IPS-18c (cell line): ENCODE results near the gene TTC29.
"Not testable (repeated sequence)": the region's sequence is repeated elsewhere in the genome, so short reads cannot be mapped to it uniquely, and the experiment has no call there.

Experiments
- H3K4me3 ChIP-seq: 2 replicates; pipeline ENCODE4 v1.7.0; 2013; ENCODE audit warnings: low read depth, mild to moderate bottlenecking, low read length, moderate library complexity; ENCODE audit not compliant: insufficient read depth
- H3K9me3 ChIP-seq: one replicate; pipeline ENCODE4 v1.6.1; 2013; ENCODE audit warnings: mild to moderate bottlenecking, low read length, moderate library complexity; ENCODE audit not compliant: control insufficient read depth, insufficient read depth

Gene TTC29

GRCh38 chr4:146916479-146917076, 29.1 kb downstream of the TTC29 start:
- H3K4me3 ChIP-seq = no peak overlapping the region
- H3K9me3 ChIP-seq = no peaks in the 10 kb centered on the region

- no peak overlapping the region for H3K4me3 ChIP-seq
Observed at GRCh38 chr4:146915132-146915531, 30.5 kb downstream of the TTC29 start.

GRCh38 chr4:146900295-146900694, 45.4 kb downstream of the TTC29 start:
- H3K9me3 ChIP-seq = no peaks in the 10 kb centered on the region
- no peak overlapping the region for H3K4me3 ChIP-seq

More at GRCh38 chr4:146915132-146915531, 30.5 kb downstream of the TTC29 start:
- no peaks in the 10 kb centered on the region for H3K9me3 ChIP-seq

GRCh38 chr4:146890301-146890700, 55.4 kb downstream of the TTC29 start:
- no peak overlapping the region for H3K4me3 ChIP-seq
- H3K9me3 ChIP-seq = no peaks in the 10 kb centered on the region

- no peak overlapping the region for H3K4me3 ChIP-seq
Observed at GRCh38 chr4:146883070-146883469, 62.6 kb downstream of the TTC29 start.

GRCh38 chr4:146857298-146857697, 88.4 kb downstream of the TTC29 start:
- no peaks in the 10 kb centered on the region for H3K9me3 ChIP-seq
- H3K4me3 ChIP-seq = no peak overlapping the region

More at GRCh38 chr4:146883070-146883469, 62.6 kb downstream of the TTC29 start:
- no peaks in the 10 kb centered on the region for H3K9me3 ChIP-seq

GRCh38 chr4:146855761-146856160, 89.9 kb downstream of the TTC29 start:
- H3K4me3 ChIP-seq = no peak overlapping the region
- H3K9me3 ChIP-seq = no peaks in the 10 kb centered on the region

GRCh38 chr4:146852360-146852759, 93.3 kb downstream of the TTC29 start:
- no peak overlapping the region for H3K4me3 ChIP-seq

GRCh38 chr4:146847345-146847744, 98.3 kb downstream of the TTC29 start:
- Histone ChIP-seq H3K4me3 (no peak overlapping the region), H3K9me3 (no peaks in the 10 kb centered on the region)

More at GRCh38 chr4:146852360-146852759, 93.3 kb downstream of the TTC29 start:
- no peaks in the 10 kb centered on the region for H3K9me3 ChIP-seq

- no peaks in the 10 kb centered on the region for H3K9me3 ChIP-seq
- H3K4me3 ChIP-seq = no peak overlapping the region
Observed at GRCh38 chr4:146846882-146847281, 98.8 kb downstream of the TTC29 start.

- Histone ChIP-seq H3K9me3 (no peaks in the 10 kb centered on the region), H3K4me3 (no peak overlapping the region)
Observed at GRCh38 chr4:146844761-146845160, 100.9 kb downstream of the TTC29 start.

- Histone ChIP-seq H3K4me3 (no peak overlapping the region), H3K9me3 (no peaks in the 10 kb centered on the region)
Observed at GRCh38 chr4:146842876-146843275, 102.8 kb downstream of the TTC29 start.

- Histone ChIP-seq H3K4me3 (no peak overlapping the region), H3K9me3 (no peaks in the 10 kb centered on the region)
Observed at GRCh38 chr4:146840731-146841130, 104.9 kb downstream of the TTC29 start.

- Histone ChIP-seq H3K9me3 (no peaks in the 10 kb centered on the region), H3K4me3 (no peak overlapping the region)
Observed at GRCh38 chr4:146835096-146835495, 110.6 kb downstream of the TTC29 start.

- no peaks in the 10 kb centered on the region for H3K9me3 ChIP-seq
Observed at GRCh38 chr4:146834263-146835034, 111.2 kb downstream of the TTC29 start.

GRCh38 chr4:146833530-146833929, 112.1 kb downstream of the TTC29 start:
- Histone ChIP-seq H3K4me3 (no peak overlapping the region), H3K9me3 (no peaks in the 10 kb centered on the region)

More at GRCh38 chr4:146834263-146835034, 111.2 kb downstream of the TTC29 start:
- no peak overlapping the region for H3K4me3 ChIP-seq

- H3K4me3 ChIP-seq, H3K9me3 ChIP-seq: not testable (repeated sequence)
Observed at GRCh38 chr4:146822980-146823379, 122.7 kb downstream of the TTC29 start.

- Histone ChIP-seq H3K4me3 (no peak overlapping the region), H3K9me3 (no peaks in the 10 kb centered on the region)
Observed at GRCh38 chr4:146814750-146815149, 130.9 kb downstream of the TTC29 start.
